Kidney capillary endothelial cell (primary cell): Measurements from ENCODE around the gene KIF7.

Experiments used
- DNase-seq: peaks from one replicate; pipeline ENCODE4 v3.0.0-alpha.2; 2018; ENCODE audit warnings: low spot score

The KIF7 gene

DNA sequence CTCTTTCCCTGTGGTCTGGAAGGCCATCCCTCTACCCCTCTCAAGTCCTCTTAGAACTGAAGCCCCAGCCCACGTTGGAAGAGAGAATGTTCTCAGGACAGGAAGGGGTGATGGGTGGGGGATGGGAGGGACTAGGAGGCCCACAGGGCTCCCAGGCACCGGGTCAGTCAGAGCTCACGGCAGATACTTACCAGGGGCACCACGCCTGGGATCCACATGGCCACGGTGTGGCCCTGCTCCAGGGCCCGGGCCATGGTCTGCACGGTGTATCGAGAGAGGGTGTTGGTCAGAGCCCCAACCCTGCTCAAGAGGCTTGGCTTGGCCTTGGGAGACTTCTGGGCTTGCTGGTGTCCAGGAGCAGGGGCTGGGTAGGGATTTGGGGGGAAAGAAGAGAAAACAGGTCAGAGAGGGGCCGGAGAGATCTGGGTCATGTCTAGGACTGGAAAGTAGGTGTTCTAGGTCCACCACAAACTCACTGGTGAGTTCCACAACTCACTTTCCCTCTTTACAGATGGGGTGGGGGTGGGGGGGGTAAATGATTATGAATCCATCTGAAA is 14.1 kb upstream of the KIF7 start:
- no peak for DNase-seq

DNA sequence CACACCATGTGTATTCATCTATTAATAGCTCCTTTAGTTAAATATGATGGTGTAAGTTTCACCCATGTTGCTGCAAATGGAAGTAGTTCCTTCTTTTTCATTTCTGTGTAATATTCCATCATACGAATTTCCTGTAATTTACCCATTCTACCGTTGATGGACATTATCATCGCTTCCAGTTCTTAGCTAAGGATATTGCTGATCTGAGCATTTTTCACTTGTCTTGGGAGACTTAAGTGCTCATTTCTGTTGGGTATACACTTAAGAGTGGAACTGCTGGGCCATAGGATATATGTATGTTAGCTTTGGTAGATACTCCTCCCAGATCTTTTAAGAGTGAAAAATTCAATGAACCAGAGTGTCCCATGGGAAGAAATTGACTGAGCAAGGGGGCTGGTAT is 12.9 kb upstream of the KIF7 start:
- DNase-seq, result no peak

DNA sequence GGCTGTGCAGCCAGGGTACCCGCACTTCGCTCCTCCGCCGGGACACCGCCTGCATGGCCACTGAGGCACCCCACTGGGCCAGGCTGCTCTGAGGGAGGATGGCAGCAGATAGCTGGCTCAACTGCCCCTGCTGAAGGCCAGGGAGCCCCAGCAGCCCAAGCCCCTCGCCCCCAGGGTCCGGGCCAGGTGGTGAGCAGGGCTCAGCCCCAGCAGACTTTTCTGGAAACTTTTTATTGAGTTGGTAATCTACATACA is 12.4 kb upstream of the KIF7 start:
- no peak for DNase-seq

DNA sequence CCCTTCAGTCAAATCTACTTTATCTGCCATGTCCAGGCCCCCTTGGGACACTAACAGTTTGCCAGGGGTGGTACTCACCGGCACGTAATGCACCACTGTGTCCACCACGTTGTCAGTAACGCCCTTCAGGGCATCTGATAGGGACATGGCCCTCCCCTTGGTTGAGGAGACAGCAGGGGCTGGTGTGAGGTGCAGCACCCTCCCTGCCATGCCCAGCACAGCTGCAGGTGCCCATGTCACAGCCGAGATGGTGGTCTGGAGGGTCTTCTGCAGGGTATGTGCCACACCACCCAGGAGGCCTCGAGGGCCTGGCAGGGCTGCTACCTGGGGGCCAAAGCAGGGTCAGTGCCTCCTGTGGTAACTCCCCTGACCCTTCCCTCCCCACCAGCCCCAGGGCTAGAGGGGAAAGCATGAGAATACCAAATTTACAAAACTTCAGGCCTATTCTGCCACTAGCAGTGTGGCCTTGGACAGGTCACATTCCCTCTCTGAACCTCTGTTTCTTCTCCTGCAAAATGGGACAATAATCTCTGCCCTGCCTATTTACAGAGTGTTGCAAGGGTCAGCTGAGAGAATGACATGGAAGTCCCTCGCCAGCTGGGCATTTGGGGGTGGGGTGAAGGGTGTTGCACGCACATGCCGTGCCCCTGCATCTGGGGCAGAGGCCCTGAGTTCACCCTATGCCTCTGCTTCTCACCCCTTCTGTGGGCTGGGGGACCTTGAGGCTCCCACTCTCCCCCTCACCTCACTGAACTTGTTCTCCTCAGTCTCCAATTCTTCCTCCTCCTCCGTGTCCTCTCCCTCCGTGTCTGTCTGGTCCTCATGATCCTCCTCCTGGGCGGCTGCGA is 11.8 kb upstream of the KIF7 start:
- no peak for DNase-seq

DNA sequence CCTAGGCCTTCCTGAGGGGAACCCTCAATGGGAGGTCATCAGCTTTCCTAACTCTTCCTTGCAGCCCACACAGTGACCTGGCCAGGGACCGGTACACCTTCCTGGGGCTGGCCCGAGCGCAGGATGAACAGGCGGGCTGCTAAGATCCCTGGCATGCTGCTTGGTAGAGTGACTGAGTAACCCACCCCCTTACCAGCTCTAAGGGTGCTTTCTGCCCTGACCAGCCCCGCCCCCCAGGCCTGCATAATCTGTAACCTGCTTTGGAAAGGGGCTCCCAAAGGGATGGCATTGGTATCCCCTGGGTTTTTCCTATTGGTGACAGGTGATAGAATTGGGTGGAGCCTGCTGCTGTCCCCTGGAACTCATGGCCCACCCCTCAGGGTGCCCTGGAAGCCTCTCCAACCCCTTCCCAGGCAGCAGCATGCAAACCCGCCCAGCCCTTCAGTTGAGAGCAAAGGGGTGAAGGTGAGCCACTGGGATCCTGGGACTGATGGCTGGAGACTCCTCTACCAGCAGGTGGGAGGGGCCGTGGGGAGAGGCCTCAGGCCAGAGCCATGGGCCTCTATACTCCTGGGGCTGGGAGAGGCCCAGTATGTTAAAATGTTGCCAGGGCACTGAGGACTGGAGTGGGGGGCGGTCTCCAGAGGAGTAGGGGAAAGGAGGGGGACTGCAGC is 11.1 kb upstream of the KIF7 start:
- no peak for DNase-seq

DNA sequence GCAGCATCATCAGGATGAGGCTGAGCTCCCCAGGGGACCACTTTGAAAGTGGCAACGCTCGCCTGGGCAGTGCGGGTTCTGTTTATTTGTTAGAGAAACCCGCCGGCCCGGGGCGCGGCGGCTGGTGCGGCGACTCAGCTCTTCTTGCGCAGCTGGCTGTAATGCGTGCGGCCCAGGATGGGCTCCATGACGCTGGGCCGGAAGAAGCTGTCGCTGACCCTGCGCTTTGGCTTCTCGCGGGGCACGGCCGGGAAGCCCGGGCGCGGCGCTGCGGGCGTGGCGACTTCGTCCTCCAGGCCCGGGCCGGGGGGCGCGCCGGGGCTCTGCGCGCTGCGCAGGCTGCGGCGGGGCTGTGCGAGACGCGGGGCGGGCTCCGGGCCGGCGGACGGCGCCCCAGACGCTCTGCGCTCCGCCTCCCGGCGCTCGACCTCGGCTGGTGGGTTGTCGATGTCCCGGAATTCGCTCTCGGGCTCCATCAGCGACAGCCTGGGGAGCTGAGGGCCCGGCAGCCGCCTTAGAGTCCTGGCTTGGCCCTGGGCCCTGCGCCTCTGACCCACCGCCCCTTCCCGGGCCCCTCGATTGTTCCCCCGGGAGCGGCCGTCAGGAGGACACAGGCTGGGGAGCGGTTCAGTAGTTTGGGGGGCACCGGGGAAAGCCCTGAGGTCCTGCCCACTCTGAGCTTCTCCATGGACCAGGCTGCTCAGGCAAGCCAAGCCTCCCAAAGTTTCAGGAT is 10.3 kb upstream of the KIF7 start:
- DNase-seq, result peak; percentile 58

DNA sequence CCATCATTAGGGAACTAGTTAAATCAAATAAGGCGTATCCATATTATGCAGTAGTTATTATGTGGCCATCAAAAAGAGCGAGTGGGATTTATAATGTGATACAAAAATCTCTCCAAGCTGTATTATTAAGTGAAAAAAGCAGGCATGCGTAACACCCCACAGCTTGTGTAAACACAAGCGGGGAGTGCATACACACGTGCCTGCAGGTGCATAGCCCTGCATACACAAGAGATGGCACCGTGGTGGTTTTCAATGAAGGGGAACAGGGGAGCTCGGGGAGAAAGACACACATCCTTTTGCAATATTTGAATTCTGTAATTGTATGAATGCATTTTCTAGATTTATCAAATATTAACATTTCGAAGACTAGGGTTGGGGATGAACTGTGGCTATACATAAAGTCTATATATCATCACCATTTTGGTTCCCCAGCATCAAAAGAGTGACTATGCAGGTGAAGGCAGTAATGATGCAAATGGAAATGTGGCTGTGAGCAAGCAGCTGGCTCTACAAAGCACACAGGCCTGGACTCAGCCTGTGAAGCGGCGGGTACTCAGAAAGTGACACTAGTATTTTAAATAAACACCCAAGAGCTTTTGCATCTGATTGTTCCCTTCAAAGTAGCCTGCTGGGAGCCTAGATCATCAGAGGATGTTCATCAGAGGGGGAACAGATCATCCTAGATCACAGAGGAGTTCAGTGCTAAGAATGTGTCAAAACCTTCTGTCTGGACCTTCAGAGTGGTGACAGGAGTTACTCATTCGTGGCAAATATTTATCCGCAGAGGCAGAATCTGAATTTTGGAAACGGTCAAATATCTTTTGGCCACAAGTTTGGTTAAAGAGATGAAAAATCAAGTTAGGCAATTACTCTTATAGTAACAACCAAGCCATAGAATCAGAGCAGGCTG is 9.4 kb upstream of the KIF7 start:
- DNase-seq, result no peak

DNA sequence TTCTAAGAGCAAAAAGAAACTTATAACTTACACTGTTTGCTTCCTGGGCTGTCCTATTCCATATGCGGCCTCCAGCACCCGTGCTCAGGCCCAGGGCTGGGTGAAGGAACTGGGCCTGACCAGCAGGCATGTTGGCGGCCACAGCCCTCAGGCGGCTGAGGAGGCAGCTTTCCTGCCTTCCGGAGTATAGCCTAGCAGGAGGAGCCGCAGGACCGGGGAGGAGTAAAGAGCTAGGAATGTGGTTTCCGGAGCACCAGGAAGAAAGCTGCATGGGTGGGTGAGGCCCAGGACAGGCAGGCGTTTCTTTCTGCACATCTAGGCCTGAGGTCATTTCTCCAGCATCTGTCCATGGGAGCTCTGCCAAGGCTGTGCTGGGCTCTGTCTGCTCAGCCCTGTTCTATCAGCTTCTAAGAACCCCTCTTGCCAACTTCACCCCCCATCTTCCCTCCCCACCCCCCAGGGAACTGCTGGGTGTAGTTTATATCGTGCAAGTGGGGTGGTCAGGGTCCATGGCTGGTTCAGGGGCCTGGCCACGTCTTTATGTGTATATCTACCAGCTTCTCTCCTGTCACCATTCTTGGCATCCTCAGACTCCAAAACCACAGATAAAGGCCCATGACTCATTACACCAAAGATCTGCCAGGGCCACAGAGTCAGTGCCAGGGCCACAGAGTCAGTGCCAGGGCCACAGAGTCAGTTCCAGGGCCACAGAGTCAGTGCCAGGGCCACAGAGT is 7.8 kb upstream of the KIF7 start:
- DNase-seq, result peak; percentile 85

DNA sequence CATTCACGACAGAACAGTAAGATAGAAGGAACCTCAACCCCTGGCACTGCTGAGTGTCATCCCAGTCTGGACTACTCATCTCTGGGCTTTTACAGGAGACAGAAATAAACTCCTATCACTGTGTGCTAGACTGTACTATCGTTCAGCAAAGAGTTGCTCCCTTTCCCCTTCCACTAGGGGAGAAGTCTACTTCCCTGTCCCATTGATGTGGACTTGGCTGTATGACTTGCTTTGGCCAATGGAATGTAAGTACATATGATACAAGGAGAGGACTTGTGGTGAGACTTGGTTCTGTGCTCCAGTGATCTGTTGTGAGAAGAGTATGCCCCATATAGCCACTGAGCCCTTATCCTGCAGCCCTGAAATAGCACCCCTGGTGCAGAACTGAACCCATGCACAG is 5.3 kb upstream of the KIF7 start:
- DNase-seq, result no peak

DNA sequence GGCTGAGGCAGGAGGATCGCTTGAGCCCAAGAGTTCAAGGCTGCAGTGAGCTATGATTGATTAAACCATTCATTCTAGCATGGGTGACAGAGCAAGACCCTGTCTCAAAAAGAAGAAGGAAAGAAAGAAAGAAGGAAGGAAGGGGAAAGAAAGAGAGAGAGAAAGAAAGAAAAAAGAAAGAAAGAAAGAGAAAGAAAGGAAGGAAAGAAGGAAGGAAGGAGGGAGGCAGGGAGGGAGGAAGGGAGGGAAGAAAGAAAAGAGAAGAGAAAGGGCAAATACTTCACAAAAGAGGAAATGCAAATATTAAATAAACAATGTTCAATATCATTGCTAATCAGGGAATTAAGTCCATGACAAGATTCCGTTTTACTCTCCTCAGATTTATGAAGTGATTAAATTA is 4.0 kb upstream of the KIF7 start:
- DNase-seq, result no peak

DNA sequence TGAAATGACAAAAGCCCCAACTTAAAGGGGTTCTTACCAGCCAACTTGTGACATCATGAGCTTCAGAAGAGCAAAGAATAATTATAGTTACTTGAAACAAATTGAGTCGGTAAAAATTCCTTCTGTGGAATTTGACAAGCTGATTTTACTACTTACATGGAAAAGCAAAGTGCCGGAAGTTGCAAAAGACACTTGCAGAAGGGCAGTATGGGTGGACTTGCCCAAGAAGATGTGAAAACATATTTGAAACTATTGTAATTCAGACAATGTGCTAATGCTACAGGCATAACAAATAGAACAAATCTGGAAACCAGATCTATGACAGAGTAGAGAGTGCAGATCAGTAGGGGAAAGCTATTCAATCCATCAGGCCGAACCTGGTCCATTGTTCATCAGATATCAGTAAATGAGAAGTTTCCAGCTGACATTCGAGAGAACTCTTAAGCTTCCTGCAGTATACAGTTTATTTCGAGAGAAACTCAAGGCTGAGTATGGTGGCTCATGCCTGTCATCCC is 2.5 kb upstream of the KIF7 start:
- DNase-seq, result no peak

DNA sequence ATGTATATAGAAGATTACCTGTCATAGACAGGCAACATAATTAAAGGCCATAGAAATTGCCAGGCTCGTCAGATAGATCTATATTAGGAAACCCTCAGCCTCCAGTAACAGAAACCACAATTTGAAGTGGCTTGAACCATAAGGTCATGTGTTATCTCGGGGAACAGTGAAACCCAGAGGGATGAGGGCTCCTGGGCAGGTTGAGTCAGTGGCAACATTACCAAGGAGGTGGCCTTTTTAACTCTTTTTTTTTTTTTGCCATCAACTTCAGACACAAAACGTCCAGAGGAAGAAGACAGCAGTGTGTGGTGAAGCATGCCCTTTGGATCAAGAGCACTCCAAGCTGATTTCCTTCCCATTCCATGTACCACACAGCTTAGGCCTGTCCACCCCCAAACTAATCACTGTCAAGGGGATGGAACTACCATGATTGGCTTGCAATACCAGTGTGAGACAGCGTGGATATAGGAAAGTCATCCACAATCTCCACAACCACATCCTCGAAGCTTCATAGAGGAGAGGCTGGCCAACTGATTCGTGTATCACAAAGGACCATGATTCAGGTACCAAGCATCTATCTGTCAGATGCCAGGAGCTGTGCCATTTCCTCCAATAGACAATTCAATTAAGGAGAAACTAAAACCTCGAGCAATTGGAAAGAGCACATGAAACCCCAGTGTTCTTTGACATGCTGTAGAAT is 999 bp upstream of the KIF7 start:
- no peak for DNase-seq

DNA sequence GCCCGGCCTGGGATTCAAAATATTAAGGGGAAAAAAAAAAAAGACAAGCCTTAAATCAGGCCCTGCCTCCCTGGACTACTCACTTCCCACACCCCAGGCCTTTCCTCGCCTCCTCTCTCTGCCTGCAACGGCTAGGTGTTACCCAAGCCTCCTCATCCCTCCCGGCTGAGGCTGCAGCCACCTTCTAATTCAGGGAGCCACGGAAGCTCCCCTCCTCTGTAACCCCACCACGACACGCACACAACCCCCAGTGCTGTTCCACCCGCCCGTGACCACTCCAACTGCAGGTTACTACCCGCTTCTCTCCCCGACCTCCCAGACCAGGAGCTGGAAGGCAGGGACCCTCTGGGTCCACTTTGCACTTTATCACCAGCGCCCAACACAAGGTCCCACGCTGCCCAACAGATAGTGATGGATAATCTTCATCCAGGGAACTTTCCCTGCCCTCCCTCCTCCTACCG is 936 bp downstream of the KIF7 start:
- DNase-seq, result no peak

DNA sequence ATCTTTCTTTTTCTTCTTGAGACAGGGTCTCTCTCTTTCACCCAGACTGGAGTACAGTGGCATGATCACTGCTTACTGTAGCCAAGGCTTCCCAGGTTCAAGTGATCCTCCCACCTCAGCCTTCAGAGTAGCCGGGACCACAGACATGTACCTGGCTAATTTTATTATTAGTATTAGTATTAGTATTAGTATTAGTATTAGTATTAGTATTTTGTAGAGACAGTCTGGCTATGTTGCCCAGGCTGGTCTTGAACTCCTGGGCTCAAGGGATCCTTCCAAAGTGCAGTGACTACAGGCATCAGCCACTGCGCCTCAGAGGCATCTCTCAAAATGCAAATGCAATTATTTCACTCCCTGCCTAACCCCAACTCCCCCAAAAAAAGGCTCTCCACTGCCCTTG is 1.7 kb downstream of the KIF7 start:
- DNase-seq, result no peak

DNA sequence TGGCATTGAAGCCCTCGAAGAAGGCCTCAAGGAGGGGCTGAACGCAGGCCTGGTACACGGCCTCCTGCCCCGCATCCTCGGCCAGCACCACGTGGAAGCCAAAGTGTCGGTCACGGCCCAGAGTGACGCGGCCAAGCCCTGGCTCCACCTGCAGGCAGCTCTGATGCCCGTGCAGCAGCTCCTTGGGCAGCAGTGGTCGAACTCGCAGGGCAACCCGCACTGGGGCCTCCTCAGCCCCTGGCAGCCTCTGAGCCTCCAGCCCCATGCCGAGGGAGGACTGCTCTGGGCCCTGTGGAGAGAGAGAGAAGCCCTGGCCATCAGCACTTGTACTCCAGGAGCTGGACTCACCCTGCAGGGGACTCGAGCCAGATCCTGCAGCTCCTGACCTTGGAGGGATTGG is 2.6 kb downstream of the KIF7 start:
- no peak for DNase-seq

DNA sequence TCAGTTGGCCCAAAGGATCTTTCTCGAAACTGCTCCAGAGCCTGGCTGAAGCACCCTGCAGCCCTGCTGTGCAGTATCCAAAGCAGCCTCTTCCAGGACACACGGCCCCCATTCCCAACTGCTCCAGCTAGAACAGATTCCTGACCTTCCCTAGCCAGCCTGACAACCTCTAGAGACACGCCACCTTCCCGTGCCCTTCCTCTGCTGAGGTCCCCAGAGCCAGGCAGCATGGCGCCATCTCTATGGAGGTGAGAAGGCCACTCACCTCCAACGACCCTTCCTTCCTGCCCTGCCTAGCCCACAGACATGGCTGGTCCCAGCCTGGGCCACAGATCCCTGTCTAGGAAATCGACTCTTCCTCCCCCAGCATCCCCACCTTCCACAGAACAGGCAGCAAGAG is 3.1 kb downstream of the KIF7 start:
- DNase-seq, result no peak

DNA sequence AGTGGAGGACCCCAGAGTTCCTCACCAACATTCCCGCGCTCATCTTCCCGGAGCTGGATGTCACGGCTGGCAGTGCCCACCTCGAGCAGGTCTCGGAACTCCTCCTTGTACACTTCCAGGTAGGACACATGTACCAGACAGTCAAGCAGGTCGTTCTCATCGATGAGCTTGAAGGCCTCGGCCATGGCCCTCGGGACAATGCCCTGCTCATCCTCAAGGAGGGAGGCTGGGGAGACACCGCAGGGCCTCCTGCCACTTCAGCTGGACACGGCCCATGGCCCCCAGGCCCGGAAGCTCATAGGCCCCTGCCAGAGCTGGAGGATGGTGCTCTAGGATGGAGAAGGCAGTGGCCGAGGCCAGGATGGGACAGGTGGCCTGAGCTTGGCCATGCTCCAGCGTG is 5.6 kb downstream of the KIF7 start:
- no peak for DNase-seq

DNA sequence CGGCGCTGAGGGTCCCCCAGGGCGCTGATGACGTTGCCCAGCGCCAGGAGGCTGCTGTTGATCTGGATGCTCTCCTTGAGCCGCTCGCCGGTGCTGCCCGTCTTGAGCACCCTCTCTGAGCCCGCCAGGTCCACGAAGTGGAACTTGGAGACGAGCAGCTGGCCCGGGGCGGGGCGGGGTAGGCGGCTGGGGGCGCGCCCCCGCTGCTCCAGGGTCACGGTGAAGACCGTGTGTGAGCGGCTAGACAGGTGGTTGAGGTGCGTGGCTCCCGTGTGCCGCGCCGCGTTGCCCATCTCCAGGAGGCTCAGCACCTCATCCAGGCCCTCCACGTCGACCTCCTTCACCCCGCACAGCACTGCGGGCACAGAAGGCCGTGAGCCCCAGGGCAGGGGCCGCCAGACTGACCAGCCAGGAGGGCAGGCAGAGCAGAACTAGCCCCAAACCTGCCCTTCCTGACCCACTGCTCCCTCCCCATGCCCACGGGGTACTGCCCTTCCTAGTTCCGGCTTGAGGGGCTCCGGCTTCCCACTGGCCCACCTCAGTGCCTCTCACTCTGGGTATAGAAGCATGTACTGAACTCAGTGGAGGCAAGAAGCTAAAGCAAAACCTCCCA is 6.1 kb downstream of the KIF7 start:
- DNase-seq, result no peak

DNA sequence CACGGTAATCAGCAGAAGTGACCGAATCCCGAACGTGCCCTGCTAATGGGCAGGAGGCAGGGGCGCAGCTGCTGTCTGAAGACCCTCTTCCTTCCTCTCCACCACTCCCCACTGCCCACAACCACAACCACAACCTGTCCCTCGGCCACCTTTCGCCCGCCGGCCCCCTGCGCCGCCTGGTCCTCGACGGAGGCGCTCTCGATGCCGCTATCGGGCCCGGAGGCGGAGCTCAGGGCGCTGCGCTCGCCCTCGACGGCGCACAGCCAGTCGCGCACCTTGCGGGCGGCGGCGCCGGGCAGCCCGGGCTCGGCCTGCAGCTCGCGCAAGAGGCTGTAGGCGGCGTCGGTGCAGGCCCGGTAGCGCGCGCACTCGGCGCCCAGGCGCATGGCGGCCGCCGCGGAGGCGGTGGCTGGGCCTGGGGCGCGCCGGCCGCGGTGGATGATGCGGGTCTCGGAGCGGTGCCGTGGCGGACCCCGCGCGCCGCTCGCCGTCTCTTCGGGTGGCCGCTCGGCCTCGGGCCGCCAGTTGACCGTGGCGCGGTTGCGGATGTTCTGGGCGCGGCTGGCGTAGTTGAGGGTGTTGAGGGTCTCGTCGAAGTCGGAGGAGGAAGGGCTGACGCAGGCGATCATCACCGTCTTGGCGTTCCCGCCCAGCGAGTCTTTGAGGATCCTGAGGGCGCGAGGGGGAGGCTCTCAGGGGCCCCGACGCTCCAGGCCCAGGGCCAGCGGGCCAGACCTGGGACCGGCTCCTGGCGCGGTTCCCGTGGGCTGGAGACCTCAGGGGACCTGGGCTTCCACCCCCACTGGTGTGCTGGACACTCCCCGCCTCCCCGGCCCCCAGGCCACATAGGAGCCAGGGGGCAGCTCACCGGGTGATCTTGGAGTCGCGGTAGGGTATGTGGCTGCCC is 6.9 kb downstream of the KIF7 start:
- no peak for DNase-seq
